Mucosa of stomach (tissue), 1 donor: ENCODE results near the gene C9orf152.

Experiments
- H3K27me3 ChIP-seq: one replicate; pipeline ENCODE4 v1.7.0; 2013; ENCODE audit warnings: mild to moderate bottlenecking, low read length; ENCODE audit not compliant: control insufficient read depth, insufficient read depth
- H3K36me3 ChIP-seq: one replicate; pipeline ENCODE4 v1.7.0; 2013; ENCODE audit warnings: low read length; ENCODE audit not compliant: control insufficient read depth, insufficient read depth
- H3K4me1 ChIP-seq: one replicate; pipeline ENCODE4 v1.7.0; 2013; ENCODE audit warnings: mild to moderate bottlenecking, low read length; ENCODE audit not compliant: control insufficient read depth, insufficient read depth
- H3K4me3 ChIP-seq: one replicate; pipeline ENCODE4 v1.7.0; 2013; ENCODE audit warnings: low read length
- H3K9ac ChIP-seq: one replicate; pipeline ENCODE4 v1.7.0; 2013; ENCODE audit warnings: mild to moderate bottlenecking, low read length, moderate library complexity
- H3K9me3 ChIP-seq: one replicate; pipeline ENCODE4 v1.7.0; 2013; ENCODE audit warnings: mild to moderate bottlenecking, low read length, moderate library complexity; ENCODE audit not compliant: control insufficient read depth
- donor health status: Pancreatic carcinoma.

The C9orf152 gene

GRCh38 chr9:110188991-110189390 lies 19.0 kb downstream of the C9orf152 start:
- Histone ChIP-seq H3K27me3 (no peaks in the 10 kb centered on the region), H3K9ac (peak overlapping the region; percentile 11), H3K4me1 (peaks cover 48% of the 10 kb centered on the region), H3K9me3 (no peaks in the 10 kb centered on the region), H3K36me3 (no peaks in the 10 kb centered on the region), H3K4me3 (no peak overlapping the region)

GRCh38 chr9:110188101-110188500 lies 19.9 kb downstream of the C9orf152 start:
- Histone ChIP-seq H3K27me3 (no peaks in the 10 kb centered on the region), H3K9me3 (no peaks in the 10 kb centered on the region), H3K9ac (no peak overlapping the region), H3K4me3 (no peak overlapping the region), H3K4me1 (peaks cover 46% of the 10 kb centered on the region), H3K36me3 (no peaks in the 10 kb centered on the region)

GRCh38 chr9:110187126-110187525 lies 20.8 kb downstream of the C9orf152 start:
- no peak overlapping the region for H3K4me3 ChIP-seq
- H3K27me3 ChIP-seq, result no peaks in the 10 kb centered on the region
- peaks cover 37% of the 10 kb centered on the region for H3K4me1 ChIP-seq
- no peak overlapping the region for H3K9ac ChIP-seq
- H3K36me3 ChIP-seq, result no peaks in the 10 kb centered on the region
- H3K9me3 ChIP-seq, result no peaks in the 10 kb centered on the region

- peaks cover 36% of the 10 kb centered on the region for H3K4me1 ChIP-seq
Observed at GRCh38 chr9:110186254-110186653, 21.7 kb downstream of the C9orf152 start.

GRCh38 chr9:110185806-110186205 lies 22.2 kb downstream of the C9orf152 start:
- no peaks in the 10 kb centered on the region for H3K36me3 ChIP-seq
- no peak overlapping the region for H3K4me3 ChIP-seq
- H3K9me3 ChIP-seq, result no peaks in the 10 kb centered on the region
- H3K9ac ChIP-seq, result no peak overlapping the region
- no peaks in the 10 kb centered on the region for H3K27me3 ChIP-seq
- peaks cover 36% of the 10 kb centered on the region for H3K4me1 ChIP-seq

More at GRCh38 chr9:110186254-110186653, 21.7 kb downstream of the C9orf152 start:
- Histone ChIP-seq H3K27me3 (no peaks in the 10 kb centered on the region), H3K9me3 (no peaks in the 10 kb centered on the region), H3K36me3 (no peaks in the 10 kb centered on the region), H3K4me3 (no peak overlapping the region), H3K9ac (no peak overlapping the region)

- H3K27me3 ChIP-seq, result no peaks in the 10 kb centered on the region
Observed at GRCh38 chr9:110183208-110184145, 24.5 kb downstream of the C9orf152 start.

GRCh38 chr9:110180511-110181434 lies 27.2 kb downstream of the C9orf152 start:
- Histone ChIP-seq H3K4me1 (peaks cover 7% of the 10 kb centered on the region), H3K4me3 (no peak overlapping the region)

More at GRCh38 chr9:110183208-110184145, 24.5 kb downstream of the C9orf152 start:
- Histone ChIP-seq H3K9ac (no peak overlapping the region), H3K36me3 (no peaks in the 10 kb centered on the region), H3K4me1 (peaks cover 16% of the 10 kb centered on the region), H3K4me3 (no peak overlapping the region), H3K9me3 (no peaks in the 10 kb centered on the region)

GRCh38 chr9:110179734-110180133 lies 28.2 kb downstream of the C9orf152 start:
- no peak overlapping the region for H3K9ac ChIP-seq
- H3K9me3 ChIP-seq, result no peaks in the 10 kb centered on the region
- no peak overlapping the region for H3K4me3 ChIP-seq
- H3K27me3 ChIP-seq, result no peaks in the 10 kb centered on the region
- no peaks in the 10 kb centered on the region for H3K36me3 ChIP-seq
- H3K4me1 ChIP-seq, result peaks cover 7% of the 10 kb centered on the region

More at GRCh38 chr9:110180511-110181434, 27.2 kb downstream of the C9orf152 start:
- Histone ChIP-seq H3K27me3 (no peaks in the 10 kb centered on the region), H3K9me3 (no peaks in the 10 kb centered on the region), H3K36me3 (no peaks in the 10 kb centered on the region), H3K9ac (no peak overlapping the region)

GRCh38 chr9:110178281-110178680 lies 29.7 kb downstream of the C9orf152 start:
- Histone ChIP-seq H3K4me3 (no peak overlapping the region), H3K27me3 (no peaks in the 10 kb centered on the region), H3K9ac (no peak overlapping the region), H3K4me1 (peaks cover 2% of the 10 kb centered on the region), H3K36me3 (no peaks in the 10 kb centered on the region), H3K9me3 (no peaks in the 10 kb centered on the region)

- Histone ChIP-seq H3K9me3 (no peaks in the 10 kb centered on the region), H3K27me3 (no peaks in the 10 kb centered on the region), H3K9ac (no peak overlapping the region), H3K4me3 (no peak overlapping the region), H3K4me1 (no peaks in the 10 kb centered on the region), H3K36me3 (no peaks in the 10 kb centered on the region)
Observed at GRCh38 chr9:110175275-110175968, 32.5 kb downstream of the C9orf152 start.

- no peak overlapping the region for H3K4me3 ChIP-seq
- no peaks in the 10 kb centered on the region for H3K36me3 ChIP-seq
- no peak overlapping the region for H3K9ac ChIP-seq
- H3K9me3 ChIP-seq, result no peaks in the 10 kb centered on the region
- H3K27me3 ChIP-seq, result no peaks in the 10 kb centered on the region
- H3K4me1 ChIP-seq, result no peaks in the 10 kb centered on the region
Observed at GRCh38 chr9:110173322-110173642, 34.7 kb downstream of the C9orf152 start.
